Medulla oblongata (tissue), 1 donor: ENCODE data around the gene MARCKS.

ENCODE experiments used
- DNase-seq: peaks from one replicate; pipeline ENCODE4 v3.0.0-alpha.2; 2015; ENCODE audit errors: extremely low spot score

Gene MARCKS

DNA sequence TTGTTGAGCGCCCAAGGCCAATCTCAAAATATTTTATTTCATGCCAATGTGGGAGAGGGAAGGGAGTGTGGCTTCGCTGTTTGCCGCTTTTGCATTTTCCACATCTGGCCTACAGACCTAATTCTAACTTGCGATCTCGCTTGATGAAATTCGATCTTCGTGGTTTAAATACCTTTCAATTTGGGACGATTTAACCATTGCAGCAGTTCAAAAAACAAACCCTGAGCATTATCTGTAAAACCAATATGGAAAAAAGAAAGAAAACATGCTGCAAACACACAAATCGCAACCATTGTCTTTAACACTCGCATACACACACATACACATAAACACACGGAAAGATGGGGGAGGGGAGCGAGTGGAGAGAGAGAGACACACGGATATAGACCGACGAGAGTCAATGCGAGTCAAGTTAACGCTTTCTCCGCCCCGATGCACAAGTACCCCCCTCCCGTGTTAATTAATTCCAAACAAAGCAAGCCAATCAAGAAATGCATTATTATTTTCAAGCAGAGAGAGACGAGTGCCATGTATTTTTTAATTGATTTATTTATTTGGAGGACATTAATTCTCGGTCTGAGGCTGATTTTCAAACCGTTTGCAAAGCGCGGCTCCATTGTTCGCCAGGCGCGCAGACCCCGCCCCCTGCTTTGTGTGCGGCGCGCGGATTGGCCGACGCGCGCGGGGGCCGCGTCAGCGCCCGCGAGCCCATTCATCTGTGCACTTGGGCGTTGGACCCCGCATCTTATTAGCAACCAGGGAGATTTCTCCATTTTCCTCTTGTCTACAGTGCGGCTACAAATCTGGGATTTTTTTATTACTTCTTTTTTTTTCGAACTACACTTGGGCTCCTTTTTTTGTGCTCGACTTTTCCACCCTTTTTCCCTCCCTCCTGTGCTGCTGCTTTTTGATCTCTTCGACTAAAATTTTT is at the start of gene MARCKS:
MARCKS (plus strand) TSS at position 721 of the 931 bp plus-strand sequence. CDS start 401 bp downstream, outside the sequence.
- DNase-seq, result peak; percentile 93

DNA sequence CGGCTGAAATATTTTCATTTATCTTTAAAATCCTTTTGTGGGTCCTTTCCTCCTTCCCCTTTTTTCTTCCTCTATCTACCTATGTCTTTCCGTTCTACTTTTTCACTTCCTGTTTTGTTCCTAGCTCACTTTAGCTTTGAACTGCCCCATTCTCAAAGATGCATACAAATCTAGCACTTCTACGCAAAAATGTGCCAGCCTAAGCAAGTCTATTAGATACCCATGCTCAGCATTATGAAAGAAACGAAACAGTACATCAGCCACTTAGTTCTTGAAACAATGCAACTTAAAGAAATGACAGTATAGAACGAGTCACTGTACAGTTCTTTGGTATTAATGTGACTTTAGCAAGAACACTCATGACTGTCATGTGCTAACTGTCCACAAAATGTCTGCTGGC is 47.3 kb upstream of the MARCKS start:
- peak; percentile 86 for DNase-seq

DNA sequence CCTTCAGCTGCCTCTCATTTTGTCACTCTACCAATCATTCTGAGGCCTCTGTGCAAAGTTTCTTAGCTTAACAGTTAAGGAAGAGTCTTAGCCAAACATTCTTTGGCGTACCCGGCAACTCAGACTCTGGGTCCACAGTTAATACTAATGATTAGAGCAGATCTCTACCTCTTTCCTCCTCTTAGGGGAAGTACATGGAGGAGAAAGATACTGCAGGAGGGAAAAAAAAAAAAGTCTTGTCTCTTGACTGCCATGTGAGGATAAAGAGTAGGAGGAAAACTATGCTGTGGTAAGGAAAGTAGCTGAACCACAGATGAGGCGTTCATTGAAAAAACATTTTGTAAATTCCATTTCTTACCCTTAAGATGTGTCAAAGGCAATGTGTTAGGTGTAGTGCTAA is 44.0 kb upstream of the MARCKS start:
- no peak for DNase-seq

DNA sequence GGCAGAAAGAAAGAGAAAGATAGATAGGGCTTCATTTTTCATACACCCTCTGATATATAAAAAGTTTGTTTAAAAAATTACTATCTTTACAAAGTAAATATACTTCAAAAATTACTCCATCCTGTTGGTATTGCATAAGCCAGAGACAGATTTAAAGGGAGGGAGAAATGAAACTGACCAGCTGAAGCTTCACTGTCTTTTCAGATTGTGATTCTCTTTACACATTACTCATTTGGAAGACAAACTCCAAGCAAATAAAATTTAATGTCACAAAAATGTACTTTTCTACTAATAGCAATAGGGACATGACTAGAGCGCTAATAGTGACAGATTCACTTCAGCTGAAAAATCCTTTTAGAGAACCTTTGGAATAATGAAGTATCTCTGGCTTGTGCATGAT is 38.6 kb upstream of the MARCKS start:
- peak; percentile 37 for DNase-seq

DNA sequence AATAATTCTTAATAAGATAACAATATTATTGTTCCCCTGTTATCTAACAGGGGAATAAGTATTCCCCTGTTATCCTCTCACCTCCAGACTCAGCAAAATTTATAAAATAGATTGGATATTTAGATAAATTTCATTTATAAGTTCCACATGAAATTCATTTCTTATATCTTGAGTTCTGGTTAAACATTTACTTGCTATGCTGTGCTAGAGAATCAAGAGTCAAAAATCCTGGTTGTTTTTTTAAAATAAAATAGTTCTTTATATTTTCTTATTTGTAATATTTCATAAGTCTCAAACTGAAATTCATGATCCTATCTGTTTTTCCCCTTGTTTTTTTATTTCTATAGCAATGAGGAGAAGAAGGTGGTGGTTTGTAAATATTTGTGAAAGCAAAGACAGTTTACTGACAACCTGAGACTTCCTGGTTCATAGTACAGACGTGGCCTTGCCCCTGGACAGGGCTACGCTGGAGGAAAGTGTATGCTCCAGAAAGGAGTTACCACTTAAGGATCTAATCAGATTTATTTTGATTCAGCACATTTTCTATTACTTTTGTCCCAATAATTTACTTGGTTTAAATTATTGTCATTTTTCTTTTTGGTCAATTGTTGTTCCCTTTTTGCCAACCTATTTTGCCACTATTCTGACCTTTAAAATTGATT is 37.8 kb upstream of the MARCKS start:
- DNase-seq, result no peak

DNA sequence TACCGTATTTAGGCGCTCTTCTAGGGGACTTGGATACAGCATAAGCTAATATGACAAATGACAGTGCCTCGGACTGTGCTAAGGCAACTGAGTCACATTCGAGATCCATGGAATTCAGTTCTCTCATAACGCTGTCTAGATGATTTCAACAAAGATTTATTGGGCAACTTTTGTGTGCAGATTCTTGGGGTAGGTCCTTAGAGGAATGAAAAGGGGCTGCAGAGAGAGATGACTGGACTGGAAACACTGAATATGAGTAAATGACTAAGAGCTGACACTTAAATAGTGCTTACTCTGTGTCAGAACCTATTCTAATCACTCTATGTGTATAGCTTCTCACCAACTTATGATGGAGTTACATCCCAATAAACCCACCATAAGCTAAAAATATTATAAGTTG is 36.4 kb upstream of the MARCKS start:
- DNase-seq, result no peak

DNA sequence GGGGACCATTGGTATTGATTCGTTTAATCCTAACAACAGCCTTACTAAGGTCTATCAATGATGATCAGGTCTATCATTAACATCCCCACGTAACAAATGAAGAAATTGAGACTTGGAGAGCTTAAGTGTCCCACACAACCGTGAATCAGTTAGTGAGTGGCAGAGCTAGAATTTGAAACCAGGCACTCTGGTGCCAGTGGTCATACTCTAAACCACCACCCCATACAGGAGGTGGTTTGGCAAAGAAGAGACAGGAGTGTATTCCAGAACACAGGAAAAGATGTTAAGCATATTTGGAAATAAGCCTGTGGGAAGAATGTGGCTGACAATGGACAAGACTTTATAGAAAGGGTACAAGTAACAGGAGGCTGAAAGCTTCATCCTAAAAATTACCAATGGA is 35.7 kb upstream of the MARCKS start:
- no peak for DNase-seq

GRCh38 chr6:113823916-113824315 is 33.2 kb upstream of the MARCKS start:
- peak; percentile 27 for DNase-seq

DNA sequence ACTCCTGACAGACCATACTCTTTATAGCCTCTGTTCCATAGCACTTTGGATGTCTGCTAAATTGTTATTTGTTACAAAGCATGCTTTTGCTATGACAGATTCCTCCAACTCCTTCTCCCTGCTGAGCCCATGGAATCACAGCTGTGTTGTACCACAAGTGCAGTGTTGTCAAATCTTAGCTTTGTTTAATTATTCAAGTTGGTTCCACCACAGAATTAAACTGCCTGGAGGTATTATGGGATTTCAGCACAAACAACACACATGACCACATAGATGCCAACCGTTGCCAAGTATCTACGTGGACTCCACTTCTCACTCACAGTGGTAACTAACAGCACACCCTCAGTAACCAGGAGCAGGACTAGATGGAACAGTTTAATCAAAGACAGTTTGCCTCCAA is 32.7 kb upstream of the MARCKS start:
- DNase-seq, result peak; percentile 22

- no peak for DNase-seq
Observed at GRCh38 chr6:113824866-113825265, 32.3 kb upstream of the MARCKS start.

DNA sequence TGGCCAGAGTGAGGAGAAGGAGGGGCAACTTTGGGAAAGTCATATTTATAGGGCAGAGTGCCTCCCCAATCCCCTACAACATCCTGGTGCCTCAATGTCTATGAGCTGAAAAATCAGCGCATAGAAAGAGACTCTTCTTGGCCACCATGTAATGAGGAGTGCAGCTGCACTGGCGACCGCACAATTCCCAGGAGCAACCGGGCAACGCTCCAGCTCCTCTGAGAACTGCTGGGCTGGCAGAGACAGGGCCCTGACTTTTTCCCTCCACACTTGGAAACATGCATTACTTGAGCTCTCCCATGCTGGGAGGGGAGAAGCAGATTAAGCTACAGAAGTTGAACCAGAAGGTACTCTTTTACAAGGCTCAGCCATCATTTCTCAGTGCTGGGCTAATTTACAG is 31.4 kb upstream of the MARCKS start:
- DNase-seq, result peak; percentile 93

DNA sequence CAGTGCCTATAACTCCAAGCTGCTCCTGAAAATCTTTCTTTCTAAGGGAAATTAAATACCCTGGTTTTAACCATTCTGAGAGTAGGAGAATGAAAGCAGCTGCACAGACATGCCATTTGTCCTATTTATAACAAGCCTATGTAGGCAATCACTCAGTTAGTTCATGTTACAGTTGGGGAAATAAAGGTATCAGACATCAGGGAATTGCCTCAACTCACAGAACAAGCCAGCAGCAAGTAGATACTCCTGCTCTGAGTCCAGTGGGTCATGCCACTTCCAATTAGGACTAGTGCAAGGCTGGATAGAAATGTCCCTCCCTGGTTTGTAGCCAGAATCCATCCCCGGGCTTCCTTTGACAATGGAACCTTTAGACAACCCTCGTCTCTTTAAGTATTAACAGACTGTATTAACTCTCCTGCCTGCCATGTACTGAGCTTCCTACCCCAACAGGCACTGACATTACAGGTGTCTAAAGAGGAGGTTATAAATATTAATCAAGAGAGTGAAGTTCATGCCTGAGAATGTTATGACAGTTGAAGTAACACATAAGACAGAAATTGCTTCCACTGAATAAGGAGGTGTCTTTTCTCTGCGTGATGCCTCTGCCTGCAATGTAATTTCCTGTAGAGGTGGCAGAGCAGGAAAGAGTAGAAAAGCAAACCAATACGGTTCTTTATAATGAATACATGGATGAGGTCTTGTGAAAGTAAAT is 28.0 kb upstream of the MARCKS start:
- no peak for DNase-seq

DNA sequence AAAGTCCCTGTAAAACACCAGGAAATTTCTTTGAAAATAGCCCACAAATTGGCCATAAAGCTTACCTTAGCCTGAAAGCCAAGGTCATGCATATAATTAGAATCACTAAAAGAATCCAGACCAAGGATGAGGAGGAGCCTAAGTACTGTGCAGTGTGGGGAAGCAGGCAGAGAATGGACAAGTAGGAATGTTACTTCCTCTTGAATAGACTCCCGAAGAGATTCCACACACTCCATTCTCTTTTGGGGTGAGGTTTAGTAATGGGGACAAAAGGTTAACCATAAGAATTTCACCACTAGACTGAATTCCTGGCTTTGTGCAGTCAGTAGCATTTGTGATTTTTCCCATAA is 27.5 kb upstream of the MARCKS start:
- no peak for DNase-seq

DNA sequence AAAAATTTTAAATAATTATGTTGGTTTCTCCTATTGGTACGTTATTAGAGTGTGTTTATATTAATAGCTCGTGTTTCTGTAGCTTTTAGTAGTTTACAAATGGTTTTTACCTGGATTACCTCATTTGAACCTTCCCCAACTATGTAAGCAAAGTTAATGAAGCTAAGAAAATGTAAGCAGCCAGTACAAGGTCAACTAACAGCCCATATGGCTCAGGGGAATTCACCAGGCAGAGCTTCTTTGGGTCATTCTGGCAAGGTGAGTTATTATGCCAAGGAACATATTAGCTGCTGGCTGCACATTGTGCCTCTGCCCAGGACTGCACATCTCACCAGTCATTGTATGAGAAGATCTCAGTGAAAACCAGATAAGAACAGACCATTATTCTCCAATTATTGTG is 27.0 kb upstream of the MARCKS start:
- DNase-seq, result no peak

- DNase-seq, result no peak
Observed at GRCh38 chr6:113833537-113833936, 23.6 kb upstream of the MARCKS start.

DNA sequence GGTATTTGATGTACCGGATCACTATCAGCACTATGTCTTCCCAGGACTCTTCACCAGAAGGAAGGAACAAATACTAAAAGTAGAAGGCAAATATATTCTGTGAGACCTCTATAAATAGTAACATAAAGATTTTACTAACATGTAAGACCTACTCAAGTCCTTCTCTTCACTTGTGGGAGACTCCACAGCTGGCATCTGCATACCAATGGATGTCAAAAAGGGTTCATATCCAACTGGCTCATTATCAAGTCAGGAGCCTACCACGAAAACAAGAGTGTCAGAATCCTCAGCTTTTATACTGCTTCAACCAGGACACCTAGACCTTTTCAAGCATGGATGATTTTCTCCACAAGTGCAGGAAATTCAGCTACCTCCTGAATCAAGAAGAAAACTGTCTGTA is 20.0 kb upstream of the MARCKS start:
- no peak for DNase-seq

- DNase-seq, result no peak
Observed at GRCh38 chr6:113842165-113842564, 15.0 kb upstream of the MARCKS start.

- no peak for DNase-seq
Observed at GRCh38 chr6:113843500-113844073, 13.6 kb upstream of the MARCKS start.

DNA sequence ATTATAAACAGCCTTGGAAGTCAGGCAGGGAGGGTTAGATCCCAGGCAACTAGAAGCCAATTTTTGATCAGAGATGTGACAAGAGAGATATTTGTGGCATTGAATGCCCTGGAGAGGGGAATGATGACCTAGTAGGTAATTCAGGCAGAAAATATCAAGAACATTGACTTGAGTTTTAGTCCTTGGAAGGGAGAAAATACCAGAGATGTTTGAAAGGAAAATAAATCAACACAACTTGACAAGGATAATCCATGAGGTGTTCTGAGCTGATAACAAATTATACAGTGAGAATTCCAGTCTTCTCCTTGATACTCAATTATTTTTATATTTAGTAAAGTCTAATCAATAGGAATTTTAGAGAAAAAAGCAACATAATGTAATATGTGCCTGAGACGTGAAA is 10.6 kb upstream of the MARCKS start:
- no peak for DNase-seq

DNA sequence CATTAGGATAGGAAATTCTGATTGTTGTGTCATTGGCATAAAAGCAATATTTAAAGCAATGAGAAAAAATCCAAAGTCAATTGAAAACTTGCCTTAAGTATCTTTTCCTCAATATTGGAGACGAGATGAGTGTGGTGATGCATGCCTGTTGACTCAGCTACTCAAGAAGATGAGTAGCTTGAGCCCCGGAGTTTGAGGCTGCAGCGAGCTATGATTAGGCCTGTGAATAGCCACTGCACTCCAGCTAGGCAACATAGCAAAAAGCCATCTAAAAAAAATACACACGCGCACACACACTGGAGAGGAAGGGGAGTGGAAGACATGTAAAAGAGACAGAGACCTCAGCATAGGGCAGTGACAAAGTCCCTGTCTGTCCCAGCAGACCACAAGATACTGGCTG is 9.7 kb upstream of the MARCKS start:
- DNase-seq, result no peak

- DNase-seq, result no peak
Observed at GRCh38 chr6:113848280-113848679, 8.9 kb upstream of the MARCKS start.

DNA sequence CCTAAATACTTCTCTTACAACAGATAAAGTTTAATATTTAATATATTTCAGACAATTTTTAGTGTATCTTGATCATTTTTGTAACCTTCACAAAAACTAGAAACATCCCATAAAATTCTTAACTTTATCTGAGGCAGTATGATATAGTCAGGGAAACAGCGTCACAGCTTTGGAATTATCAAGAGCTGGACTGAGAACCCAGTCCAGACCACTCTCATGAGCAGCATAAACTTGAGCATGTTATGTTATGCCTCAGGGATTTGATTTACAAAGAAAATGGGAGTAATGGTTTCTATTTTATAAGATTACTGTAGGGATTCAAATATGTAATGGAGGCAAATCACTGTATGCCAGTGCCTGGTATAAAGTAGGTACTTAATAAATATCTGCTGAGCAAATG is 8.3 kb upstream of the MARCKS start:
- no peak for DNase-seq
